CD4-positive, alpha-beta T cell treated with Interleukin-4 for 1 hour (primary cell): ENCODE results near the gene AGK.

Experiments
- DNase-seq, 2 donors: peaks; one replicate each; pipeline ENCODE4 v3.0.0-alpha.2; 2020 to 2022

Gene AGK, protein sequence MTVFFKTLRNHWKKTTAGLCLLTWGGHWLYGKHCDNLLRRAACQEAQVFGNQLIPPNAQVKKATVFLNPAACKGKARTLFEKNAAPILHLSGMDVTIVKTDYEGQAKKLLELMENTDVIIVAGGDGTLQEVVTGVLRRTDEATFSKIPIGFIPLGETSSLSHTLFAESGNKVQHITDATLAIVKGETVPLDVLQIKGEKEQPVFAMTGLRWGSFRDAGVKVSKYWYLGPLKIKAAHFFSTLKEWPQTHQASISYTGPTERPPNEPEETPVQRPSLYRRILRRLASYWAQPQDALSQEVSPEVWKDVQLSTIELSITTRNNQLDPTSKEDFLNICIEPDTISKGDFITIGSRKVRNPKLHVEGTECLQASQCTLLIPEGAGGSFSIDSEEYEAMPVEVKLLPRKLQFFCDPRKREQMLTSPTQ

DNA sequence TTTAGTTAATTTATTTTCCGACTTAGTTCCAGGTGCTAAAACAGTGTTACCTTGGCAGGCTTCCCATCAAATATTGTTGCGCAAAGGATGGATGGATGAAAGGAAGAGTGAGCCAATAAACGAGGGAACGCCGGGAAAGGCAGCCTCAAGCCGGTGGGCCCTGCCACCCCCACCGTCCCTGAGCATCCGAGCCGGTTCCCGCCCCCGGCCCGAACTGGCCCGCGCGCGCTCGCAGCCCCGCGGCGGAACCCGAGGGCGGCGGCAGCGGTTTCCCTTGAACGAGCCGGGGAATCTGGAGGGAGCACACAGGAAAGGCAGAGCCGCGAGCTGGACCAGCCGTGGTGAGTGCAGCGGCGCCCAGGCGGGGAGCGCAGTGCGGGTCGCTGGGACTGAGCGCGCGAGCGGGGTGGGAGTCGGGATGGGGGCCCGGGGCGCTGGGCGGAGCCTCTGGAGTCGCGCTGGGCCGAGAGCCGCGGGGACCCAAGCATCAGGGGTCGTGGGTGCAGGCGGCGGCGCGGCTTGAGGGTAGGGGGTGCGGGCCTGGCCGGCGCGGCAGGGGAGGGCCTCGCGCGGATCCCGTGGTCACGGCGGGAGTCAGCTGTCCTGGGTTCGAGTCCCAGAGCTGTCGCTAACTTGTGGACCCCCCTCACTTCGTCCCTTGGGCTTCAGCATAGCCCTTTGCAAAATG is at the start of gene AGK:
Gene AGK, plus strand, starts transcription at position 317 of the 688 bp plus-strand sequence. CDS start 4,057 bp downstream, outside the sequence.
- DNase-seq = peak; percentile 69 to 80

DNA sequence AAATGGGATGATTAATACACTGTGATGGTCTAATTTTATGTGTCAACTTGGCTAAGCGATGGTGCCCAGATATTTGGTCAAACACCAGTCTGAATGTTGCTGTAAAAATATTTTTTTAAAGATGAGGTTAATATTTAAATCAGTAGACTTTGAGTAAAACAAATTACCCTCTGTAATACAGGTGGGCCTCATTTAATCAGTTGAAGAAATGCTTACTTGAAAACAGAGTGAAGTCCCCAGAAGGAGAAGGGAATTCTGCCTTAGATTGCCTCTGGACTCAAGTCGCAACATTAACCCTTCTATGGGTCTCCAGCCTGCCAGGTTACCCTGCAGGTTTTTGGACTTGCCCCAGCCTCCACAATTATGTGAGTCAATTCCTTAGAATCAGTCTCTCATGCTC is 49.8 kb upstream of the AGK start:
- DNase-seq = no peak

DNA sequence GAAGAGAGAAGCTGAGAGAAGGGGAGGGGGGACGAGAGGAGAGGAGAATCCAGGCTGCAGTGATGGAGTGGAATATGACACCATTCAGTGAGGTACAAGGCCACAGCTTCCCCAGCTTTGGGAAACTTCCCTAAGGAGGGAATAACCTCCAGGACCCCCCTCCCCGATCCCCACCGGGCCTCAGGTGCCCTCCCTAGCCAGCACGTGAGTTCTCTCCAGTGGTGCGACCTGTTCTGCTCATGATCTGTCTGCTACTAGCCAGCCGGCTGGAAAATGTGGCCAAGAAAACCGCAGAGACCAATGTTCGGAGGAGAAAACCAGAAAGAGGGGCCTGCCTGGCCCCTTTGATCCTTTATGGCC is 39.9 kb upstream of the AGK start:
- no peak for DNase-seq

DNA sequence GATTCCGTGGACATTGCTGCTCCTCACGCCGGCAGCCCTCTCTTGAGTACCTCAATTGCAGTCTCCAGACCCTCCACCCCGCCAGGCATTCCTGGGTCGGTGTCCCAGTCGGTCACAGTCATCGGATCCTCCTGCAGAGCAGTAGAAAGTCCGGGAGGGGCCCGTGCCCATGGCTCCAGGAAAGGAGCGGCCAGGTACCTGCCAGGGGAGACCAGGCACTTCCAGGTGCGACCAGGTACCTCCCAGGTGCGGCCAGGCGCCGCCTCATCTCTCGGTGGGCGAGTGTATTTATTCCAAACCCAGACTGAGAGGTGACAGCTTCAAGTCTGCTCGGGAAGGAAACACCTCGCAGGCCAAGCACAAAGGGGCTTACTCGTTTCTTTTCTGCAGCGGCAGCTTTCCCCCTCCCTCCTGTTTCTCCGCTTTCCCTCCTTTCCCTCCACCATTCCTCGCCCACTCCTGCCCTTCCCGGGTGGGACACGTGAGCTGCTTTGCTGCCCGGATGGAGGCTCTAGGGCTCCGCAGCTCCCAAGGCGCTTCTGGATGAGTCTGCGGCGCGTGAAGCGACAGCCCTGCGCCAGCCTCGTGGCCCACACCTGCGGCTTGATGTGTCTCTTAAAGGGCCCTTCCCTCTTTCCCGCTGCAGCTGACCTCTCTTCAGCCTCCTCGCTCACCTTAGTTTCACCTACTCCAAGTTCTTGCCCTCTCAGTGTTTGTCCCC is 39.4 kb upstream of the AGK start:
- DNase-seq = no peak

DNA sequence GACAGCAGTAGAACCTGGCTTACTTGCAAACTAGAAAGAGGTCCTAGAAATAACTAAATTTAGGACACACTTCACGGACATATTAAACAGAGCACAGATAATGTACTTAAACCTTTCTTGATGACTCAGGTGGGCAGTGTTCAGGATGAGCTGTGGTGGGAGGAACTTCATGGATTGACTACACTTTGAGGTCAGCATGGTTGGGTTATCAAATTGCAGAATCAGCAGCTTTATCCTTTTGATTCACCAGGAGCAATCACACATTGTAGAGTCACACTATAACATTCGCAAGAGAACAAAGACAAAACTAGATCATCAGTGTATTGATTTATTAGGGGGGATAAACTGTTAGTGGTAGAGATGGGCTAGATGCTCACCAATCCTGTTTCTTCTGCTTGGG is 38.6 kb upstream of the AGK start:
- no peak for DNase-seq

DNA sequence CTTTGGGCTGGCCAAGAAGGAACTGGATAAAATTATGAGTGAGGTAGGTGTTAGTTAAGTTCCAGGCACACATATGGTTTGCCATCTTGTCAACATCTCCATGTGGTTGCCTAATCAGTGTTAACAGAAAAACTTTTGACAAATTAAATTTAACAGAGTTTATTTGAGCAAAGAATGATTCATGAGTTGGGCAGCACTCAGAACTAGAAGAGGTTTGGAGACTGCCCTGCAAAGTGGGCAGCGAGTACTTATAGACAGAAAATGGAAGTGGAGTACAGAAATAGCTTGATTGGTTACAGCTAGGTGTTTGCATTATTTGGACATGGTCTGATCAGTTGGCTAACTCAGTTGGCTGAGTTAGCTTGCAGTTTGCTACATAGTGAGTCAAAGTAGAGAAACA is 37.5 kb upstream of the AGK start:
- no peak for DNase-seq

DNA sequence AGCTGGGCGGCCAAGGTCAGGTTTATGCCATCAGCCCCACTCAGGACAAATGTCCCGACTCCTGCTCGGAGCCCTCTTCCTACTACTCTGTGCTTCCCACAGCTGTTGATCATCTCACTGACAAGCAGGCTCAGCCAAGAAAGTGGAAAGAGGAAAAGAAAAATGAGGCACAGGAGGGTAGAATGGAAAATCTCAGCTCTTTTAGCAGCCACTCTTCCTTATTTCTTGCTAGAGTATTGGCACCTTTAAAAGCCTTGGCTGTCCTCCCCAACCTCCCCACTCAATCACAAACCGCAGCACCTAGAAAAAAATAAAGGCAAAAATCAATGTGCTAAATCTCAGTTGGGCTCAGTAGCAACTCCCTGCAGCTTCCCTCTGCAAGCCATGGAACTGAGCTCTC is 35.3 kb upstream of the AGK start:
- DNase-seq = no peak

DNA sequence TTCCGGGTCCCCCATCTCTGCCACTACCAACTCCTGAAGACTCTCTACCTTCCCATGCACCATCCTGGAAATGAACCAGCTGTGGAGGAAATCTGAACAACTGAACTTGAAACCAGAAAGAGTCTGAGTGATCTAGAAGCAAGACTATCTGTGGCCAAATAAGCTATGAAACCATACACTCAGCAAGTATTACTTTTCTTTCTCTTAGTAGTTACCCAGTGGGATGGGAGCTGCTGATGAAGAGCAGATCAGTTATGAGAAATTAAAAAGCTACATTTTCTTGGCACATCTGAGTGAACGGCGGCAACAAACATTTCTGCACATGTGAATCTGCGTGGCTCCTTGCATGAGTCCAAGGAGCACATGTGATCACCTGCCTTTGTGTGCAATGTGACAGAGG is 31.6 kb upstream of the AGK start:
- DNase-seq = no peak

DNA sequence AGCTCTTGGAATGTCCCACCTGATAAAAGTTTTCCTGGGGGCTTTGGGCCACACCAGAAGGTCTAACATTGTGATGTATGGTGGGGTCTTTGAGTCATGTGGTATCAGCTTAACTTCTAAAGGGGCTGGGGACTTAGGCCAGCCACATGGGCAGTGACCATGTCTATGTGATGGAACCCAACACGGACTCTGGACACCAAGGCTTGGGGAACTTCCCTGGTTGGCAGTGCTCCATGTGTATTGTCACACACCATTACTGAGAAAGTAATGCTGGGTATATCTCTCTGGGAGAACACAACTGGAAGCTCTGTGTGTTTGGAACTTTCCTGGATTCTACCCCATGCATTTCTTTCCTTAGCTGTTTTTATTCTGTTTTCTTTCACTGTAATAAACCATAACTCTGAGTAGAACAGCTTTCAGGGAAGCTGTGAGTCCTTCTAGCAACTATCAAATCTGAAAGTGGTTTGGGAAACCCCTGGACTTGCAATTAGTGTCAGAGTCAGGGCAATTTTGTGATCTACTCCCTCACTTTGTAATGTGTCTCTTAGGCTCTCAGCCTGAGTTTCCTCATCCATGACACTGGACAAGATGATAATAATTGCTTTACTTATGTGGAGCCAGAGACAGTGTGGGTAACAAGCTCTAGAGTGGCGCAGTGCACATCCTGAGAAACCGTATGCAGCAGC is 28.4 kb upstream of the AGK start:
- no peak for DNase-seq

DNA sequence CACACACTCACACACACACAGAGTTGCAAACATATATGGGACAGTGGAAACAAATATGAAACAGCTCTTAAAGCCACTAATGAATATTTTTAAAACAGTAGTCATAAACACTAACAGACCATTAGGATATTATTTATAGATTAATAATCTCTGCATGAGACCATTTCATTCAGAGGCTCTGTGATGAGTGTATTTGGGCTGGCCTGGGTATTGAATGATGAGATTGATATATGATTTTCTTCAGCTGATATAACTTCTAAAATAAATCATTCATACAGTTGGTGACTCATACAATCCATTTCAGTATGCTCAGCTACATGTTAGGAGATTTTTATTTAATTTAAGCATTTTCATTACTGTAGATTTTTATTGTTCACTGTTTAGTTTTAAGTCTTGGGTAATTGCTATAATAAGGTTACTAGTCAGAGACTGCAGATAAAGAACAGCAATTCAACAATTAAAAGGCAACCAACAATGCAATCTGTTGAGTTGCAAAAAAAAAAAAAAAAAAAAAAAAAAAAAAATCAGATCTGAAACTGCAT is 25.2 kb upstream of the AGK start:
- DNase-seq = no peak

DNA sequence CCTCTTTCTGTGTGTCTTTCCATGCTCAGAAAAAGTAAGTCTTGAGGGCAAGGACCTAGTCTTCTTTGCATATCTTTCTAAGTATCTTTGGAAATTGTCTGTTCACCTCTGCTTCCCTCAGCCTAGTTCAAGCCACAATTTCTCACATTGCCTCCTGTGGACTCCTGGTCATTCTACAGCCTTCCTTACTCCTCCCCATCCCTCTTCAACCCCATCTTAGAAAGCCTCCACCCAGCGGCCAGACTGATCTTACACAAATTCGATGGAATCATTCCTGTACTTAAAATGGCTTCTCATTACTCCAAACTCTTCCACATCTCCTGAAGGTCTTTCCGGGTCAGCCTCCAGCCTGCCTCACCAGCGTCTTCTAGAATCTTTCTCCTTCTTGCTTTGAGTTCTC is 24.1 kb upstream of the AGK start:
- DNase-seq = no peak

DNA sequence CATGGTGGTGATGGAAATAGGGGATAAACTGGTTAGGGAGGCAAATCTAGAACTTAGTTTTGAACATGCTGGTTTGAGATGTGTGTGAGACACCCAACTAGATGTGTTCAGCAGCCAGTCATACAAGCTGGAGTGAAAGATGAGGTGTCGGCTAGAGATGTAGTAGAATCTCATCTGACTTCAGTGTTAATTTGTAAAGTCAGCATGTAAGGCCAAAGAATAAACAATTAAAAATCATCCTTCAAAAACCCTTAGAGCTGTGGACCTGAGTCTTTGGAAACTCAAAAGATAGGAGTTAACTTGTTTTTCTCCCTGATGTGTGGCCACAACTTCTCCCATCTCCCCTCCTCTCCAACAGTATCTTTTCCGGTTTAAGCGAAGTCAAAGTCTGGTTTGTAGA is 22.8 kb upstream of the AGK start:
- DNase-seq = no peak

DNA sequence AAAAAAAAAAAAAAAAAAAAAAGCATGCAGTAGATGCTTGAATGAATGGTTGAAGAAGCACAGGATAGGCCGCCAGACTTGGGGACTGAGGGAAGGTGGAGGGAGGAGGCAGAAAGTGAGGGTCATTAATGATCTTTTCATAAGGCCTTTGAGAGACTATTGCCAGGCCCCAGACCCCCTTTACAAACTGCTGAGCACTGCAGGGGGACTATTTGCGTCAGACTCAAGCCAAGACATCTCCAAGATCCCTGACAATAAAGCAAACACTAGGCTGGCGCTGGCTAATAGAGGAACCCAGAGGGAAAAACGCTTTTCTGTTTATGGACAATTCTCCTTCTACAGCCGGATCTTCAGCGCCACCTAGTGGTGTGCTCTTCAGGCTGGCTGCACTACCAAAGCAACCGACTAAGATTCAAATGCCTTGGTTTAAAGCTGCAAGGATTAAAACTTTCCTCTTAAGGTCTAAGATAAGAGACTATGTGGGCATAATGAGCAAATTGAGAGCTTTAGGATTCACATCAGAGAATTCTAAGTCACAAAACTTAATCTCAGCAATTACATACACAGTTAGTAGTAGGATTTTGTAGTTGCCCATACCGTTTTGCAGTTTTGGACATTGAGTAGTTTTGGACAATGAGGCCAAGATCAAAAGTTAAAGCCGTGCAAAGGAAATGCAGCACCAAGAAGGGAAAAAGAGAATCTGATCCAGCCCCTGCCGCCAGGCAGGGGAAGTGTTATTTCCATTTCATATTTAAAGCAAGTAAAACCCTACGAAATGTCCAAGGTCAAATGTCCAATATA is 17.9 kb upstream of the AGK start:
- peak; percentile 48 to 54 for DNase-seq

DNA sequence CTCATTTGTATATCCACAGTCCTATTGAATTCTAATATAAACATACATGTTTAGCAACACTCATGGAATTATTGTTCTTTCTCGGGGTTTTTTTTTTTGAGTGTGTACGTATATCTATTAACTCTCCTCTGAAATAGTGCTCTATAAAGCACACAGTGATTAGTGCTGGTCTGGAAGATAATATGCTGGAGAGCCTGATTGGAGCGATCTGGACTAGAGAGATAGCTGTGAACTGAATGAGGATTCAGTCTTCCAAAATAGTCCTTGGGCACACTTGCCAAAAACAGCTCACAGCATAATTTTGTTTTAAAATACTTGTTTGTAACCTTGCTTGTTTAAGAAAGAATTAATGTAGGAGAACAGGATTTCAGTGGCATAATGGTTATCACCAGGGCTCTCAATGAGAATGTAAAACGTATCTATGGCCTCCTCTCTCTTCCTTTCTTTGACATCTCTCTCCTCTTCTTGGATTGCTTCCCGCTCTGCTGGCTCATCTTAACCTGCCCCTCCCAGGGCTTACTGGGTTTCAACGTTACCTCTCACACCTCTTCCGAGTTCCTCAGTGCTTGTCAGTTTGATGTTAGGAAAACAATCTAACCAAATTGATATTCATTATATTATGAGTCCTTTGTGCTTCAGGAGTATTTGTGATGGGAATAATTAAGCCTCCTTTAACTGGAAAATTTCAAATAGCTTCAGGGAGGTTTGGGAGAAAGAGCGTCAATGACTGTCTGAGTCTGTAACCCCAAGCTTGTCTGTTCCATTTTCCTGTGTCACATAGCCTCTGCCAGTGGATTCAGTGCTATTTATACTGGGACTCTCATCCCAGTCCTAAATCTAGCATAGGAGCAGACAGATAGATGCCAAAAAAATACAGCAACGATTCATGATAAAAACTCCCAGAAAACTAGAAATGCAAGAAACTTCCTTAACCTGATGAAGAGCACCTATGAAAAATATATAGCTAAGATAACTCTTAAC is 16.2 kb upstream of the AGK start:
- DNase-seq = no peak

DNA sequence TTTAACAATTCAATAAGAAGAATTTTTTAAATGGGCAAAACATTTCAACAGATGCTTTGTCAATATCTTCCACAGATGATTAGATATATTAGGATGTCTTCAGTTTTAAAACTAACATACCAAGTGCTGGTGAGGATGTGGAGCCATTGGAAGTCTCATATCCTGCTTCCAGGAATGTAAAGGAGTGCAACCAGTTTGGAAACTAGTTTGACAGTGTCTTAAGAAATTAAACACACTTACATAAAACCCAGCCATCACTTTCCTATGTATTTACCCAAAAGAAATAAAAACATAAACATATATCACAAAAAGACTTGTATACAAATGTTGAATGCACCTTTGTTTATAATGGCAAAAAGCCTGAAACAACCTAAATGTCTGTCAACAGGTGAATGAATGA is 13.3 kb upstream of the AGK start:
- DNase-seq = no peak

DNA sequence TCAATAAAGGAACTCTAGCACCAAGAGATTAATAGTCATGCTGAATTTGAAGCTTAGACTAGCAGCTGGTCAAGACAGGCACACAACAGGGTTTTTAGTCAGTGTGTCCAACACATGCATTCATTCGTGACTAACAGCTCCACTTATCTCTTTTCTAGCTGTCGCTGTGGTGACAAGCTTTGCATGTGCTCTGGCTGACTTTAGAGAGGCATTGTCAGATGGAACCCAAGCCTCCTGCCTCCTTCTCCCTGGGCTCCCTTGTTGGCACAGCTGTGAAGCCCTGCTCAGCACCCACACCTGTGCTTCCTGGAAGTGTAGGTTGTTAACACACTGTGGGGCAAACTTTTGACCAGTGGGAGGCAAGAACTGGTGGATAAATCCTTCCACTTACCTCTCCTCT is 9.8 kb upstream of the AGK start:
- no peak for DNase-seq

DNA sequence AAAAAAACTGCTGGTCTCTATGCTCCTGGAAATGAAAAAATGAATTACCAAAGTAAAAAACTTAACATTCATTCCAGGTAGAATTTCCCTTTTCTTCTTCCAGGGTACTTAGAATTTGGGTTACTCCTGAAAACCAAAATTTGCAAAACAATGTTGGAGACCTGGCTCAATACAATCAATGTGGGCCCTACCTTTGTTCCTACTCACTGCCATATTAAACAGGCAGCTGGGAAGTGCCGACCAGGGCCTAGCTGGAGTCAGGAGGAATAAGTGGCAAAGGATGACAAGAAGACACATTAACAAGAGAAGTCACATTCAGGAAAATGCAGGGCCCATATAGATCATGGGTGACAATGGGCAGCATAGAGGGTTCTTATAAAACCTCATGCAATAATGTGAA is 6.4 kb upstream of the AGK start:
- no peak for DNase-seq

DNA sequence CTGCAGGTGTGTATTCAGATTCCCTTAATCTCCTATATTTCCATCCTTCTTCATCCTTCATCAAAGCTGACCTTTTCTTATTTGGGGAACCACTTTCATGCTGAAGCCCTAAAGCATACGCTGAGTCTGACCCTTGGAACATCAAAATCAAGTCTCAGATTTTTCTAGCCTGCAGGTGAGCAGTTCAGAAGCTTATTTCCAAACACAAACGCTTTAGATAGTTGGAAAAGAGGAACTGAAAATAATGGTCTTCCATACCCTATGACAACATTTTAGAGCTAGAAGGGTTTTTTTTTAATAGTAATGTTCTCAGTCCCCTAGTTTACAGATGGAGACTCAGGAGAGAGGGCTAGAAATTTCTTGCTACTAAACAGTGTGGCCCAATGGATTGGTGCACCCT is 1.6 kb upstream of the AGK start:
- no peak for DNase-seq

DNA sequence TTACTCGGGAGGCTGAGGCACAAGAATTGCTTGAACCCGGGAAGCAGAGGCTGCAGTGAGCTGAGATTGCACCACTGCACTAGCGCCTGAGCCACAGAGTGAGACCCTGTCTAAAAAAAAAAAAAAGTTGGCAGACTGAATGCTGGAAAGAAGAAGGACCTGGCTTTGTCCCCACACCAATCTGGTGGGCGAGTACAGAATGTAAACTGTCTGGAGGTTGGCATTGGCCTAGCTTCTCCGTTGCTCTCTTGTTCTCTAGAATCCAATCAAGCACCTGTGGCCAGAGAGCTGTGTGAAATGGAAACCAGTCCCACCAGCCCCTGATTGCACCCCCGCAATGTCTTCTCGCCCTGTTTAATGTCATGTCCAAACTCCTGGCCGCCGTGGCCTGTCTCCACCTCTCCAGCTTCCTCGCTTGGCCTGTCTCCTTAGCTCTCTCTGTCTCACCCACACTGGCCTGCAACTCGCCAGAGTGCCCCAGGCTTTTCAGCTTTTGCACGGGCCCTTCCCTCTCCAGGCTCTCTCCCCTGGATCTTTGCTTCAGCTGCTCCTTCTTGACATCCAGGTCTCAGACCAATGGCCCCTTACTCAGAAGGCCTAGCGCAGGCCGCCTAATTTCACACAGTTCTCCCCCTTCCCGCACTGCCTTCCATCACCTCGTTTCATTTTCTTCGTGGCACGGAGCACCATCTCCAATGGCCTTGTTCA is 670 bp upstream of the AGK start:
- DNase-seq = no peak

DNA sequence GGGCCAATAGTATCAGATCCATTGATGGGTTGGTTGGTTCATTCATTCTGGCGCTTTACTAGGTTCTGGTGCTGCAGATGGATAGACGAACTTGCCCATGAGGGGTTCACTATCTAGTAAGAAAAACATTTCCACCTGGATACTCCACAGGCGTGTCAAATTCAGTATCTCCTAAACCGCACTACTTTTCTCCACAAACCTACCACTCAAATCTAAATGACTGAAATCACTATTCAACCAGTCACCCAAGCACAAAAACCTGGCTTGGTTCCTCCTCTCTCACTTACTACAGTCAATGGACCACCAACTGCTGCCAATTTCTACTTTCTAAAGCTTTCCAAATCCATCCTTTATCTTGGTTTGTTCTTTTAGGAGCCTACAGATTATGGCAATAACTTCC is 572 bp downstream of the AGK start:
- DNase-seq = no peak
